Fibroblast of lung (primary cell): ENCODE measurements around the gene AFAP1L2.

ENCODE experiments used
- EZH2 ChIP-seq: IDR thresholded peaks from 2 replicates; pipeline ENCODE4 v1.5.1; 2012; ENCODE audit warnings: low read length, control low read depth, mild to moderate bottlenecking; ENCODE audit errors: missing control alignments
- TF ChIP-seq, protein P1 (sequence below), 2 donors: IDR thresholded peaks in 1 of 2; conservative IDR thresholded peaks in 1 of 2; 1 replicate in 1 of 2; 2 replicates in 1 of 2; pipeline ENCODE4 v1.5.1; 2011 to 2012; ENCODE audit warnings: low read length in 2 of 2, control low read depth in 1 of 2, inconsistent platforms in 1 of 2, low read depth in 1 of 2, mild to moderate bottlenecking in 1 of 2

DNA sequence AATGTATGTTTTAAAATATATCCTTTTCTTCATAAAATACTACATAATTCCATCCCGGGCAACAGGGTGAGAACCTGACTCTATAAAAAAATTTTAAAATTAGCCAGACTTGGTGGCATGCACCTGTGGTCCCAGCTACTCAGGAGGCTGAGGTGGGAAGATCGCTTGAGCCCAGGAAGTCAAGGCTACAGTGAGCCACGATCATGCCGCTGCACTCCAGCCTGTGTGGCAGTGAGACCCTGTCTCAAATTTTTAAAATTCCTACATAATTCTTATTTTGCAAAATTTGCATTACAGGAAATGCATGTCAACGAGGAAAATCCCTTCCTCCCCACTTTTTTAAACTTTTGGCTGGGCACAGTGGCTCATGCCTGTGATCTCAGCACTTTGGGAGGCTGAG lies 31.3 kb downstream of the AFAP1L2 start:
- TF ChIP-seq, protein P1, sequence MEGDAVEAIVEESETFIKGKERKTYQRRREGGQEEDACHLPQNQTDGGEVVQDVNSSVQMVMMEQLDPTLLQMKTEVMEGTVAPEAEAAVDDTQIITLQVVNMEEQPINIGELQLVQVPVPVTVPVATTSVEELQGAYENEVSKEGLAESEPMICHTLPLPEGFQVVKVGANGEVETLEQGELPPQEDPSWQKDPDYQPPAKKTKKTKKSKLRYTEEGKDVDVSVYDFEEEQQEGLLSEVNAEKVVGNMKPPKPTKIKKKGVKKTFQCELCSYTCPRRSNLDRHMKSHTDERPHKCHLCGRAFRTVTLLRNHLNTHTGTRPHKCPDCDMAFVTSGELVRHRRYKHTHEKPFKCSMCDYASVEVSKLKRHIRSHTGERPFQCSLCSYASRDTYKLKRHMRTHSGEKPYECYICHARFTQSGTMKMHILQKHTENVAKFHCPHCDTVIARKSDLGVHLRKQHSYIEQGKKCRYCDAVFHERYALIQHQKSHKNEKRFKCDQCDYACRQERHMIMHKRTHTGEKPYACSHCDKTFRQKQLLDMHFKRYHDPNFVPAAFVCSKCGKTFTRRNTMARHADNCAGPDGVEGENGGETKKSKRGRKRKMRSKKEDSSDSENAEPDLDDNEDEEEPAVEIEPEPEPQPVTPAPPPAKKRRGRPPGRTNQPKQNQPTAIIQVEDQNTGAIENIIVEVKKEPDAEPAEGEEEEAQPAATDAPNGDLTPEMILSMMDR (conservative IDR thresholded peaks at IDR 0.05 in 1 of 2, IDR thresholded peaks at IDR 0.05 in 1 of 2; ENCODE audit: low read depth in 1 of 2, low read length in 2 of 2) = no peak
- TF ChIP-seq EZH2 = no peak
